KOPT-K1 (cell line): ENCODE results near the gene CNTNAP3B.
"Not testable (repeated sequence)": the region's sequence is repeated elsewhere in the genome, so short reads cannot be mapped to it uniquely, and the experiment has no call there.

Experiments
- H3K27ac ChIP-seq: fragments of 200-600 bp; sonication (generic); 2 replicates; pipeline ENCODE4 v1.5.1; 2016; ENCODE audit warnings: antibody characterized with exemption, mild to moderate bottlenecking, low read depth, low read length; ENCODE audit not compliant: poor library complexity, severe bottlenecking
- H3K36me3 ChIP-seq: fragments of 200-600 bp; sonication (generic); 2 replicates; pipeline ENCODE4 v1.5.1; 2017; ENCODE audit warnings: antibody characterized with exemption, mild to moderate bottlenecking, low read length, moderate library complexity; ENCODE audit not compliant: insufficient read depth
- H3K9me3 ChIP-seq: fragments of 200-600 bp; sonication (generic); 2 replicates; pipeline ENCODE4 v1.5.1; 2017; ENCODE audit warnings: antibody characterized with exemption, low read length, mild to moderate bottlenecking; ENCODE audit not compliant: insufficient read depth, poor library complexity, severe bottlenecking

Gene CNTNAP3B

GRCh38 chr9:41874557-41874956, 254.7 kb downstream of the CNTNAP3B start:
- not testable (repeated sequence) for H3K36me3 ChIP-seq, H3K27ac ChIP-seq, H3K9me3 ChIP-seq

DNA sequence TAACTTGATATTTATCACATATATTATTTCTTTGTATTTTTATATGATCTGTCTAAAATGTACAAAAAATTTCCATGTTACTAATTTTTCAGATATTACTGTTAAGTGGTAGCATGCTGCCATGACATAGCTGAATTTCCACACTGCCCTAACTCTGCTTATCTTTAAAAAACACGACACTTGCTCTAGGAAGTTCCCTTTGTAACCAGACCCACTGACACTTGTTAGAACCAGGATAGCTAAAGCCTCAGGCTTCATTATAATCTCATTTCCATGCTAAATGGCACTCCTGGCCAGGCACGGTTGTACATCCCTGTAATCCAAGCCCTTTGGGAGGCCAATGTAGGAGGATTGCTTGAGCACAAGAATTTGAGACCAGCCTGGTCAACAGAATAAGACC, 273.8 kb downstream of the CNTNAP3B start:
- H3K27ac ChIP-seq, H3K9me3 ChIP-seq, H3K36me3 ChIP-seq: not testable (repeated sequence)

DNA sequence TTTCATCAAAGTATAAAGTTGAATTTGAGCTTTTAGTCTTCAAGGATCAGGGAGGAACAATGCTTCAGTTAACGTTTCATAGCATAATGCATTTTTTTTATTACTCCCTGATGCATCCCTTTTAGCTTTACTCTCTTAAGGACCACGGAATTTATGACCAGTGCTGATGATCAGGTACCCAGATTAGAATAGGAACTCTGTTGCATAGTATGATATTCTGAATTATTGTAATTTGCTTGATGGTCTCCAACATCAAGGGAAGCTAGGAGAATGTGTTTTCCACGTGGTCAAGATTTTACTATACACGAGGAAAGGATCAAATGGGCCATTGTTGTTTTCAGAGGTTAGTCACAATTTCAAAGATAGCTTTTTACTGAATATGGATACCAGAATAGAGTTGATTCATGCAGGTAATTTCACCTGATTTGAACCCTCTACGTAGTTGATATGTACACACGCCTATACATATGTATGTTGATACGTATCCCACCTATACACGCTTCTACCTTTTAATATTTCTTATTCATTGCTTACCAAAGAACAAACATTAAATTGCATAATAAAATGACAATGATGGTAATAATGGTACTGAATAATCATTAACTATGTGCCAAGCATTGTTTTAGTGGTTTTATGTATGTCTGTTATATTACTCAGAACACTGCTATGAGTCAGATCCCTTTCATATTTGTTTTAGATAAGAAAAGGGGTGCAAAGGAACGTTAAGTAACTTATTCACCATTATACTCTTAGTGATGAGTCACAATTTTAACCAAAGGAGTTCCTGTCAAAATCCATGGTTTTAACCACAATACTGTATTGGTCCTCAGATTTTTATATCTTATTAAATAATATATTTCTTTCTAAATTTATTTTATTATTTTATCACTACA, 277.1 kb downstream of the CNTNAP3B start:
- not testable (repeated sequence) for H3K27ac ChIP-seq, H3K36me3 ChIP-seq, H3K9me3 ChIP-seq

DNA sequence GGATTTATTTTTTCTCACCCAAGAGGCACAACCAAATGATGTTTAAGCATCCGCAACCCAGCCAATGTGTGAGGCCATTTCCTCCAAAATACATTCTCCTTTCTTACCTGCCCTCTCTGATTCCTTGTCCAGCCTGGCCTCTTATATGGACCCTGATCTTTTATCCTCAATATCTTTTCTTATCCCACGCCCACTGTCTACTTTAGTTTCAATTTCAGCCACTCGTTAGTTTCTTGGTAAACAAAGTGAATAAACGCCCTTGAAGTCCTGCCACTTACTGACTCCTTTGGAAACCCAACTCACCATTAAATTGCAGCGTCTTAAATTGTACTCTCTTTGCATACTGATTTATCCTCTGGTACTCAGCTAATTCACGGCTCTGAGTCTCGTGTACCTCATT, 281.4 kb downstream of the CNTNAP3B start:
- H3K36me3 ChIP-seq, H3K27ac ChIP-seq, H3K9me3 ChIP-seq: not testable (repeated sequence)
